Stimulated activated CD8-positive, alpha-beta memory T cell treated with anti-CD3 and anti-CD28 coated beads, Interleukin-7, amount 100 ng/mL, for 1 hour (primary cell): ENCODE results near the gene PTOV1.

Experiments used
- DNase-seq, 2 donors: peaks; one replicate each; pipeline ENCODE4 v3.0.0-alpha.2; 2020; ENCODE audit warnings: low read depth in 2 of 2

Gene PTOV1

GRCh38 chr19:49888510-49888824 is 37.5 kb downstream of the PTOV1 start:
- DNase-seq = no peak

GRCh38 chr19:49889038-49889686 is 38.2 kb downstream of the PTOV1 start:
- no peak for DNase-seq

- DNase-seq = peak; percentile 40 to 47
Measured at GRCh38 chr19:49889687-49890348, 38.9 kb downstream of the PTOV1 start.

GRCh38 chr19:49890349-49891311 is 39.7 kb downstream of the PTOV1 start:
- peak; percentile 38 to 41 for DNase-seq

GRCh38 chr19:49891393-49891792 is 40.4 kb downstream of the PTOV1 start:
- no peak for DNase-seq

- no peak for DNase-seq
Measured at GRCh38 chr19:49892716-49893115, 41.8 kb downstream of the PTOV1 start.

GRCh38 chr19:49894011-49894664 is 43.2 kb downstream of the PTOV1 start:
- no peak for DNase-seq

- no peak for DNase-seq
Measured at GRCh38 chr19:49894879-49895565, 44.1 kb downstream of the PTOV1 start.

GRCh38 chr19:49895566-49896297 is 44.8 kb downstream of the PTOV1 start:
- DNase-seq = no peak

GRCh38 chr19:49896863-49897621 is 46.1 kb downstream of the PTOV1 start, which contains the start of gene IL4I1:
Gene IL4I1, minus strand, starts transcription at chr19:49896887. Its CDS starts 727 bp downstream, at chr19:49896160.
- DNase-seq = peak; percentile 20 to 35

GRCh38 chr19:49904136-49904535 is 53.2 kb downstream of the PTOV1 start:
- DNase-seq = no peak

GRCh38 chr19:49906879-49907564 is 56.1 kb downstream of the PTOV1 start:
- no peak for DNase-seq

- DNase-seq = no peak
Measured at GRCh38 chr19:49907745-49908446, 56.9 kb downstream of the PTOV1 start.

- no peak for DNase-seq
Measured at GRCh38 chr19:49908480-49909420, 57.8 kb downstream of the PTOV1 start.

- no peak for DNase-seq
Measured at GRCh38 chr19:49910179-49910578, 59.2 kb downstream of the PTOV1 start.
